ENCODE measurements around the gene NBEA.

NBEA gene

DNA sequence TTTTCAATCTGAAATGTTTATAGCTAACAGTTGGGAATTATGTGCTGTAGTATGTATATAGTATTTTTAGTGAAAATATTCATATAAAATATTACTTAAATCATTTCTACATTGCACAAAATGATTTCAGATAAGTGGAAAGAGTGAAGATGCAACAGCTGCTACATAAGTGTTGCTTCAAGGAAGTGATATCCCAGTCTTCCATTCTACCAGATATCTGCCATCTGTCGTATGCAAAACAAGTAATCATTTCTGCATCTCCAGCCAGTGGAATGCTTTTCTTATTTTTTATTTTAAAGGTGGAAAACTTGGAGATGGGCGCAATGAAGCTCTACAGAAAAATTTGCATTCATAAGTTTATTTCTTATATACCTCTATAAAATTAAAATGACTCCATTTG lies 687.0 kb downstream of the NBEA start:
- no peak overlapping the region for H3K4me3 ChIP-seq (ENCODE audit: low read length)
- DNase-seq (ENCODE audit: low read depth) = no peak
- TF ChIP-seq, protein P1, sequence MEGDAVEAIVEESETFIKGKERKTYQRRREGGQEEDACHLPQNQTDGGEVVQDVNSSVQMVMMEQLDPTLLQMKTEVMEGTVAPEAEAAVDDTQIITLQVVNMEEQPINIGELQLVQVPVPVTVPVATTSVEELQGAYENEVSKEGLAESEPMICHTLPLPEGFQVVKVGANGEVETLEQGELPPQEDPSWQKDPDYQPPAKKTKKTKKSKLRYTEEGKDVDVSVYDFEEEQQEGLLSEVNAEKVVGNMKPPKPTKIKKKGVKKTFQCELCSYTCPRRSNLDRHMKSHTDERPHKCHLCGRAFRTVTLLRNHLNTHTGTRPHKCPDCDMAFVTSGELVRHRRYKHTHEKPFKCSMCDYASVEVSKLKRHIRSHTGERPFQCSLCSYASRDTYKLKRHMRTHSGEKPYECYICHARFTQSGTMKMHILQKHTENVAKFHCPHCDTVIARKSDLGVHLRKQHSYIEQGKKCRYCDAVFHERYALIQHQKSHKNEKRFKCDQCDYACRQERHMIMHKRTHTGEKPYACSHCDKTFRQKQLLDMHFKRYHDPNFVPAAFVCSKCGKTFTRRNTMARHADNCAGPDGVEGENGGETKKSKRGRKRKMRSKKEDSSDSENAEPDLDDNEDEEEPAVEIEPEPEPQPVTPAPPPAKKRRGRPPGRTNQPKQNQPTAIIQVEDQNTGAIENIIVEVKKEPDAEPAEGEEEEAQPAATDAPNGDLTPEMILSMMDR (IDR thresholded peaks at IDR 0.05; ENCODE audit: insufficient read depth, low read depth, low read length, missing control alignments) = no peak

DNA sequence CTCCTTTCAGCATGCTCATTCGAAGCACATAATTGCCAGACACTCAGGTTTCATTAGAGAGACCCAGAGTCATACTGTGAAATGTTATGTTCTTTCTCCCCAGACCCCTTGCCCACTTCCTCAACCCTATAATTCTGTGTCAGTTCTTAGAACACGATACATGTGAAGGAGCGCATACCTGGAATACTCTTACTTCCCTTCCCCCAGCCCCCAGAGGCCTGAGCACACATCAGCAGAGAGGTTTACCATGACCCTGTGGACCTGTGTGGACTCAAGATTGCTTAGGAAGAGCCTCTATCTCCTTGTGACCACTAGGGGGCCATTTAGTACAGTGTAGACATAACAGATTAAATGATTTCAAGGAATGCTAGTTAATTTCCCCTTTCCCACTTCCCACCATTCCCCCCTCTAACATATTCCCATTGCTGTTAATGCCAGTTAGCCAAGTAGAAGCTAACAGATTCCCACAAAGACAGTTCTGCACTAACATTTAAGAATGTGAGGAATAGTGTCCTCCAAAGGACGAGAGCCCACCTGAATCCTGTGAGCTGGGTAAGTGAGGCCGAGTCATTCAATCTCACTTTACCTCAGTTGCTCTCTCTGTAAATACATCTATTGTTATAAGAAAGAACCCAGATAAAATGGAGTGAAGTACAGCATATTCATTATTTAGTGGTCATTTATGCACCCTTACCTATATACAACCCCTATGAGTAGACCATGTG lies 688.6 kb downstream of the NBEA start:
- DNase-seq (ENCODE audit: low read depth) = peak; percentile 64
- H3K4me3 ChIP-seq (ENCODE audit: low read length) = no peak overlapping the region
- TF ChIP-seq, protein P1 (IDR thresholded peaks at IDR 0.05; ENCODE audit: insufficient read depth, low read depth, low read length, missing control alignments) = peak; percentile 82

DNA sequence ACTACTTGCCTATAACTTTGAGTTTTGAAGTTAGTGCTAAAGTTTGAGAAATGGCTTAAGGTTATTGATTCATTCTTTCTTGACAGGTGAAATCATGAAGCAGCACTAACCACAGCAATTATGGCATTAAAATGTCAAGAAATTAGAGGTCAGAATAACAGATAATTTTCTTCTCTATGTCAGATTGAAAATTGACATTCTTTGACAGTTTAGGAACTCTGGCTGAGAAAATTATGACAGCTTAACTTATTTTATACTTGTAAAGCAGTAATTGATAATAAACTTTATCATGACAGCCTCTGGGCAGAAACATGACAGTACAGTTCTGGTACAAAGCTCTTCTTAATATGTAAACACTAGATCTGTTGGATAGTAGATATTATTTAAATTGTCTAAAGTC lies 689.6 kb downstream of the NBEA start:
- TF ChIP-seq, protein P1 (IDR thresholded peaks at IDR 0.05; ENCODE audit: insufficient read depth, low read depth, low read length, missing control alignments) = no peak
- H3K4me3 ChIP-seq (ENCODE audit: low read length) = no peak overlapping the region
- no peak for DNase-seq (ENCODE audit: low read depth)

DNA sequence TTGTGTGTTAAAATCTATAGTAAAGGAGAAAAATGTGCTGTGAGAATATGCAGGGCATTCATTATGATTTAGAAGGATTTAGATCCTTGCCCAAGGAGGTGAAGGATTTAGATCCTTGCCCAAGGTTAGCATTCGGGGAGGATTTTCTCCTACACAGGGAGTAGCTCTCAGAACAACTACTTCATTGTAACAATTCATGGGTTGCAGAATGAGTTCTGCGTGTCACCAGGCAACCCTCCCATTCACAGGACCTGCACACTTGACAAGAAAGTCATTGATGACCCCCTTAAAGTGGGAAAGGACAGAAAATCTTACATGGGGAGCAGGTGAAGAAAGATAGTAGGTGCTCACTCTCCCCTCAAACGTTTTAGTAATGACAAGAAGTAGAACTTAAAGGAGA lies 701.6 kb downstream of the NBEA start:
- TF ChIP-seq, protein P1 (IDR thresholded peaks at IDR 0.05; ENCODE audit: insufficient read depth, low read depth, low read length, missing control alignments) = no peak
- no peak overlapping the region for H3K4me3 ChIP-seq (ENCODE audit: low read length)
- DNase-seq (ENCODE audit: low read depth) = no peak

DNA sequence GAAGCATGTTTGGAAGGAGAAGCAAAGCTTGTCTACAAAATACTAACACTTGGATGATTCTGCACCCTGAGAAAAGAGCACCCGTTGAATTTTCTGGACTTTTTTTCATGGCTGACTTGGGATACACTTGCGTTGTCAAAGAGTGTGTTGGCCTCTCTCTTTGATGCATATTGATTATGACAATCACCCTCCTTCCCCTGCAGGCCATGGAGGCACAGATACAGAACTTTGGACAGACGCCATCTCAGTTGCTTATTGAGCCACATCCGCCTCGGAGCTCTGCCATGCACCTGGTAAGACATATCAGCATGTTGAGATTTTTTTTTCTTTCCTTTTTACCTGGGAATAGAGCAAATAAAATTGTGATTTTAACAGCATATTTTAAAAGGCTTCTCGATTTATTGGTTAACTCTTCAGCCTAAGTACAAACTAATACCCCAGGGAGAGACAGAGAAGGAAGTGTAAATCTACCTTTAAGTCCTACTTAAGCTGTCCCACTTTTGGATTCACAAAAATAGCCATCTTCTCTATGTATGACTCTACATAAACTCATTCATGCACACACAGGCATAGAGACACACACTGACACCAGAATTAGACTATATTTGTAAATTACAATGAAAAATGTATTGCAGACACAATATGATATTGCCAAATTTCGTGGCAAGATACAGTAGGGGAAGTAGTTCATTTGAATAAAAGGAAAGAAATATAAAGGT lies 704.1 kb downstream of the NBEA start:
- no peak for DNase-seq (ENCODE audit: low read depth)
- H3K4me3 ChIP-seq (ENCODE audit: low read length) = no peak overlapping the region
- TF ChIP-seq, protein P1 (IDR thresholded peaks at IDR 0.05; ENCODE audit: insufficient read depth, low read depth, low read length, missing control alignments) = no peak

DNA sequence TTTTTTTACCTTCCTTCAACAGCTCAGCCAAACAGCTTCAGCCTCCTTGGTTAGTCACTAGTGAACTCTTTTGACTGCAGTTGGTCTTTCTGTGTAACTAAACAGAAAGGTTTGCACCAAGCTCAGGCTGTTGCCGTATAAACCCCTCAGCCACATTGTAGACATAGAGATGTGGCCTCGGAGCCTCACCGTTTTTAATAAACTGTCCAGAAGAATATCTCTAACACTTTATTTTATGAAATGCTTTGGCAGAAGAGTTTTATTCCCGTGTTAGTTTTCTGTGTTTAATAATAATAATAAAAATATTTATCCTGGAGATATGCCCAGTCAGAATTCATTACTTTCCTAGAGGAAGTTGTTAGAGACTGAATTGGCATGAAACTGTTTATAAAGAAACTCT lies 706.1 kb downstream of the NBEA start:
- DNase-seq (ENCODE audit: low read depth) = no peak
- TF ChIP-seq, protein P1 (IDR thresholded peaks at IDR 0.05; ENCODE audit: insufficient read depth, low read depth, low read length, missing control alignments) = no peak

More for the DNA sequence above, 706.1 kb downstream of the NBEA start:
- no peak overlapping the region for H3K4me3 ChIP-seq (ENCODE audit: low read length)

All from epithelial cell of esophagus (primary cell).